Measurements from ENCODE around the gene ZC3H12C.

The ZC3H12C gene

DNA sequence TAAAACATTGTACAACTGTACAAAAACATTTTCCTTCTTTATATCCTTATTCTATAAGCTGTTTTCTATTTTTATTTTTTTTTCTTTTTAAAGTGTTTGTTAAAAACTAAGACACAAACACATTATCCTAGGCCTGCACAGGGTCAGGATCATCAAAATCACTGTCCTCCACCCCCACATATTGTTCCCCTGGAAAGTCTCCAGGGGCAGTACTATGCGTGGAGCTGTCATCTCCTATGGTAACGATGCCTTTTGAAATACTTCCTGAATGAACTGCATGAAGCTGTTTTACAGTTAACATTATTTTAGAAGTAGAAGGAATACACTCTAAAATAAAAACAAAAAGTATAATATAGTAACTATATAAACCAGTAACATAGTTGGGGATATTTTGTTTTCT lies 67.2 kb downstream of the ZC3H12C start:
- DNase-seq, result no peak
- no peaks in the 10 kb centered on the region for H3K4me1 ChIP-seq (ENCODE audit: control insufficient read depth, insufficient read depth, low read length, poor library complexity, severe bottlenecking)
- no peaks in the 10 kb centered on the region for H3K9me3 ChIP-seq (ENCODE audit: control insufficient read depth, low read length)
- no peaks in the 10 kb centered on the region for H3K27me3 ChIP-seq (replicated peaks; ENCODE audit: control insufficient read depth, insufficient read depth, low read length, poor library complexity, severe bottlenecking)
- H3K36me3 ChIP-seq (ENCODE audit: control insufficient read depth, insufficient read depth, low read length), result no peaks in the 10 kb centered on the region
- H3K27ac ChIP-seq (ENCODE audit: insufficient read depth, low read length, poor library complexity, severe bottlenecking), result no peak overlapping the region
- H3K4me3 ChIP-seq (ENCODE audit: insufficient read depth, low read depth, low read length, poor library complexity, severe bottlenecking), result no peak overlapping the region

DNA sequence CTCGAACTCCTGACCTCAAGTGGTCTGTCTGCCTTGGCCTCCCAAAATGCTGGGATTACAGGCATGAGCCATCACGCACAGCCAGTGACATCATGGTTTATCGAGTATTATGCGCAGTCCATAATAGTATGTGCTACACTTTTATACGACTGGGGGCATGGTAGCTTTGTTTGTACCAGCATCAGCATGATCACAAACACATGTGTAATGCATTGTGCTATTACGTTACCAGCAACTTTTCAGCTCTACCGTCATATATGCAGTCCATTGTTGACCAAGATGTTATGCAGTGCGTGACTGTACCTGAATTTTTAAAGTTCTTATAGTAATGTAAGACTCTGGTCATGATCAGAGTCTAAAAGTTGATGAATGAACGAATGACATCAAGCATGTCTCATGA lies 67.9 kb downstream of the ZC3H12C start:
- Histone ChIP-seq H3K4me1 (ENCODE audit: control insufficient read depth, insufficient read depth, low read length, poor library complexity, severe bottlenecking) (no peaks in the 10 kb centered on the region), H3K4me3 (ENCODE audit: insufficient read depth, low read depth, low read length, poor library complexity, severe bottlenecking) (no peak overlapping the region), H3K36me3 (ENCODE audit: control insufficient read depth, insufficient read depth, low read length) (no peaks in the 10 kb centered on the region), H3K9me3 (ENCODE audit: control insufficient read depth, low read length) (no peaks in the 10 kb centered on the region), H3K27me3 (replicated peaks; ENCODE audit: control insufficient read depth, insufficient read depth, low read length, poor library complexity, severe bottlenecking) (no peaks in the 10 kb centered on the region), H3K27ac (ENCODE audit: insufficient read depth, low read length, poor library complexity, severe bottlenecking) (no peak overlapping the region)
- DNase-seq, result no peak

DNA sequence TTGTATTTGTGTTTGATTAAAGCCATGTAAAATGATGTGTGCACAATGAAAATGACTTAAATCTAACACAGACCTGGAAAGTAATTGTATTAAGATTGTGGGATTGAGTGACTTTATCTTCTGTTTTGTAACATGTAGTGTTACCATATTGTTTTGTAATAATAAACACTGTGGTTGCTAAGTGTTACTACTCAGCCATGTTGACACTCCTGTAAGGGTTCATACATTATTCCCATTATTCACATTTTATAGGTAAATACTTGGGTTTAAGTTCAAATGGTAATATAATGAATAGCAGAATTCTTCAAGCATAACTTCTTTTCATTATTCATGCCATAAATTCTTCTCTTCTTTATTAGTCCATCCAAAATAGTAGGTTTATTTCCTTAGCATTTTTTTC lies 69.0 kb downstream of the ZC3H12C start:
- no peaks in the 10 kb centered on the region for H3K27me3 ChIP-seq (replicated peaks; ENCODE audit: control insufficient read depth, insufficient read depth, low read length, poor library complexity, severe bottlenecking)
- DNase-seq, result no peak
- H3K9me3 ChIP-seq (ENCODE audit: control insufficient read depth, low read length), result no peaks in the 10 kb centered on the region
- no peaks in the 10 kb centered on the region for H3K4me1 ChIP-seq (ENCODE audit: control insufficient read depth, insufficient read depth, low read length, poor library complexity, severe bottlenecking)
- H3K36me3 ChIP-seq (ENCODE audit: control insufficient read depth, insufficient read depth, low read length), result no peaks in the 10 kb centered on the region
- no peak overlapping the region for H3K27ac ChIP-seq (ENCODE audit: insufficient read depth, low read length, poor library complexity, severe bottlenecking)
- no peak overlapping the region for H3K4me3 ChIP-seq (ENCODE audit: insufficient read depth, low read depth, low read length, poor library complexity, severe bottlenecking)

DNA sequence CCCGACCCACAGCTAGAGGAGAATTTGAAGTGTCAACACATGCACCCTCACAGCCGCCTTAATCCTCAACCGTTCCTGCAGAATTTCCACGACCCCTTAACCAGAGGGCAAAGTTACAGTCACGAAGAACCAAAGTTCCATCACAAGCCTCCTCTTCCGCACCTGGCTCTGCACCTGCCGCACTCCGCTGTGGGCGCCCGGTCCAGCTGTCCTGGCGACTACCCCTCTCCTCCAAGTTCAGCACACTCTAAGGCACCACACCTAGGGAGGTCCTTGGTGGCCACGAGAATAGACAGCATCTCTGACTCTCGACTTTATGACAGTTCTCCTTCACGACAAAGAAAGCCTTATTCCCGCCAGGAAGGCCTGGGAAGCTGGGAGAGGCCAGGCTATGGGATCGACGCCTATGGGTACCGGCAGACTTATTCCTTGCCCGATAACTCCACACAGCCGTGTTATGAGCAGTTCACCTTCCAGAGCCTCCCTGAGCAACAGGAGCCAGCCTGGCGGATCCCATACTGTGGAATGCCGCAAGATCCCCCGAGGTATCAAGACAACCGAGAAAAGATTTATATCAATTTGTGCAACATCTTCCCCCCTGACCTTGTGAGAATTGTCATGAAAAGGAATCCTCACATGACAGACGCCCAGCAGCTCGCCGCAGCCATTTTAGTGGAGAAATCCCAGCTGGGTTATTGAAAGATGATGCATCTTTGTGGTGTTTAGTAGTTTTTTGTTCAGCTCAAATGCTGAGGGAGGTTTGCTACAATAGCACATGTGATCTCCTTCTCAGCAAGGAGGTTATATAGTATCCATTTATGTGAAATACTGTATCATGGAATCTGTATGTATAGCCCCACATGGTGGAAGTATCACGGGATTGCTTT lies 72.1 kb downstream of the ZC3H12C start:
- H3K9me3 ChIP-seq (ENCODE audit: control insufficient read depth, low read length), result no peaks in the 10 kb centered on the region
- no peaks in the 10 kb centered on the region for H3K27me3 ChIP-seq (replicated peaks; ENCODE audit: control insufficient read depth, insufficient read depth, low read length, poor library complexity, severe bottlenecking)
- no peak overlapping the region for H3K4me3 ChIP-seq (ENCODE audit: insufficient read depth, low read depth, low read length, poor library complexity, severe bottlenecking)
- no peak overlapping the region for H3K27ac ChIP-seq (ENCODE audit: insufficient read depth, low read length, poor library complexity, severe bottlenecking)
- no peak for DNase-seq
- no peaks in the 10 kb centered on the region for H3K4me1 ChIP-seq (ENCODE audit: control insufficient read depth, insufficient read depth, low read length, poor library complexity, severe bottlenecking)
- no peaks in the 10 kb centered on the region for H3K36me3 ChIP-seq (ENCODE audit: control insufficient read depth, insufficient read depth, low read length)

DNA sequence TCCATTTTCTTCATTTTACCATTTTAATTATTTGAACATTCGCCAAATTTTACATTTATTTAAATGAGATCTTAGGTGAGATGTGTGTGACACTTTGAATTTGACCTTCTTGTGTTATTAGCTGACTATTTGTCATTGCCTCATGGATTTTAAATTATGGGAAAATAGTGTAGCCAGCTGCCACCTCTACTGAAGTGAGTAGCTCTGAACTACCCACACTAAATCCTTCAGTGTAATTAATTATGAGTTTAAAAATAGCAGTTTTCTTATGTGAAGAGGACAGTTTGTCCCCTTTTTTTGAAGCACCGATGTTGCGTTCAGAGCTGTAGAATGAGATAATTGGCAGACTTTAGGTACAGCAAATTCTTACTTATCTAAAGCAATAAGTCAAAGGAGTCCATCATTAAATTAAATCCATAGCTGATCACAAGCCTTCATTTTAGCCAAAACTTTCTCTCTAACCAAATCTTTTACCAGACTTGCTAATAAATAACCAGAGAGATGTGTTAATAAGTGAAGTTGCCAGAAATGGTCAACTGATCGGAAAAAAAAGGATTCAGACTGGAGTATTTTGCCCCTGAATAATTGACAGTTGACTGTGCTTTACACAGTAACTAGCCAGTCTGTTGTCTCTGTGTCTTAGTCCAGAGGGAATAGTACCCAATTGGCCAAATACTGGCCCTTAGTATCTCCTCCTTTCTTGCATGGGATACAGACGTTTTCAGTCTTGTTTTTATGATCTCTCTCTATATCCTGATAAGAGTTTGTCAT lies 75.0 kb downstream of the ZC3H12C start:
- no peak overlapping the region for H3K4me3 ChIP-seq (ENCODE audit: insufficient read depth, low read depth, low read length, poor library complexity, severe bottlenecking)
- no peaks in the 10 kb centered on the region for H3K27me3 ChIP-seq (replicated peaks; ENCODE audit: control insufficient read depth, insufficient read depth, low read length, poor library complexity, severe bottlenecking)
- no peaks in the 10 kb centered on the region for H3K9me3 ChIP-seq (ENCODE audit: control insufficient read depth, low read length)
- DNase-seq, result no peak
- H3K27ac ChIP-seq (ENCODE audit: insufficient read depth, low read length, poor library complexity, severe bottlenecking), result no peak overlapping the region
- H3K36me3 ChIP-seq (ENCODE audit: control insufficient read depth, insufficient read depth, low read length), result no peaks in the 10 kb centered on the region
- no peaks in the 10 kb centered on the region for H3K4me1 ChIP-seq (ENCODE audit: control insufficient read depth, insufficient read depth, low read length, poor library complexity, severe bottlenecking)

GRCh38 chr11:110169738-110170137 lies 76.5 kb downstream of the ZC3H12C start:
- H3K9me3 ChIP-seq (ENCODE audit: control insufficient read depth, low read length), result no peaks in the 10 kb centered on the region
- no peak overlapping the region for H3K27ac ChIP-seq (ENCODE audit: insufficient read depth, low read length, poor library complexity, severe bottlenecking)
- H3K36me3 ChIP-seq (ENCODE audit: control insufficient read depth, insufficient read depth, low read length), result no peaks in the 10 kb centered on the region
- H3K27me3 ChIP-seq (replicated peaks; ENCODE audit: control insufficient read depth, insufficient read depth, low read length, poor library complexity, severe bottlenecking), result no peaks in the 10 kb centered on the region
- H3K4me3 ChIP-seq (ENCODE audit: insufficient read depth, low read depth, low read length, poor library complexity, severe bottlenecking), result no peak overlapping the region
- H3K4me1 ChIP-seq (ENCODE audit: control insufficient read depth, insufficient read depth, low read length, poor library complexity, severe bottlenecking), result peaks cover 3% of the 10 kb centered on the region
- DNase-seq, result no peak

- H3K9me3 ChIP-seq (ENCODE audit: control insufficient read depth, low read length), result no peaks in the 10 kb centered on the region
- no peak overlapping the region for H3K4me3 ChIP-seq (ENCODE audit: insufficient read depth, low read depth, low read length, poor library complexity, severe bottlenecking)
- H3K27me3 ChIP-seq (replicated peaks; ENCODE audit: control insufficient read depth, insufficient read depth, low read length, poor library complexity, severe bottlenecking), result no peaks in the 10 kb centered on the region
- DNase-seq, result no peak
- no peaks in the 10 kb centered on the region for H3K36me3 ChIP-seq (ENCODE audit: control insufficient read depth, insufficient read depth, low read length)
- no peak overlapping the region for H3K27ac ChIP-seq (ENCODE audit: insufficient read depth, low read length, poor library complexity, severe bottlenecking)
- peaks cover 3% of the 10 kb centered on the region for H3K4me1 ChIP-seq (ENCODE audit: control insufficient read depth, insufficient read depth, low read length, poor library complexity, severe bottlenecking)
These were observed 79.4 kb downstream of the ZC3H12C start for GRCh38 chr11:110172468-110173065.

DNA sequence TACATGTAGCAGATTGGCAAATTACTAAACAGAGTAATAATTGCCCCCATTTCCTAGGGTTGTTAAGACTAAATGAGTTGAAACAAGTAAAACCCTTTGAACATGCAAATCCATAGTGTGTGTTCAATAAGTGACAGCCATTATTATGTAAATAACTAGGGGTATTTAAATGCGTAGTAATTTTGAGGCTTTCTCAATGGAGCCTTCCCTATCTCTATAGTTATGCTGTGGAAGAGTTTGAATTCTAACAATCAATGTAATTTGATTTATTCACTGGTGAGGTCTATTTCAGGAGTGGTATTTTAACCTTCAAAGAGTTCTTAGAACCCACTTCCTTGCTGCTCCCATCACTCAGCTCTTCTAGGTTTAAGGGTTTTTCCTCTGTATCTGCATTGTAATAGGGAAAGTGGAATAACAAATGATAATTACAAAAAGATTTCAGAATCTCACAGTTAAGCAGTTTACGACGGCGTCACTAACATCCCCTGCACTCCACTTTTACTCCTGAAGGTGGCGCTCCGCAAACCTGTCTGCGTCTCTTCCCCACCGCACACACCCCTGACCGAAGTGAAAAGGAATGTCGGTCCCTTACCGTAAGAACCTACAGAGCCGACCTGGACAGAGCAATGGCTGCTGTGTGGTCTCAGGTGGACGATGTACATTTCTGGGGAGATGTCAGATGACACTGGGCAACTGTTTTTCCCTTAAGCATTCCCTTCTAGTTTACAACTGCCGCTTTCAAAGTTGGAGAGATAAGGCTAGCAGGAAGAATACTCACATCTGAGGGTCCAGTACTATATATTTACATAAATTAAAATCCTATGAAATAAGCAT lies 80.8 kb downstream of the ZC3H12C start:
- no peaks in the 10 kb centered on the region for H3K27me3 ChIP-seq (replicated peaks; ENCODE audit: control insufficient read depth, insufficient read depth, low read length, poor library complexity, severe bottlenecking)
- no peaks in the 10 kb centered on the region for H3K9me3 ChIP-seq (ENCODE audit: control insufficient read depth, low read length)
- H3K4me1 ChIP-seq (ENCODE audit: control insufficient read depth, insufficient read depth, low read length, poor library complexity, severe bottlenecking), result peaks cover 3% of the 10 kb centered on the region
- no peaks in the 10 kb centered on the region for H3K36me3 ChIP-seq (ENCODE audit: control insufficient read depth, insufficient read depth, low read length)
- no peak overlapping the region for H3K27ac ChIP-seq (ENCODE audit: insufficient read depth, low read length, poor library complexity, severe bottlenecking)
- peak in 2 of 3 donors; percentile 6 to 35 for DNase-seq
- H3K4me3 ChIP-seq (ENCODE audit: insufficient read depth, low read depth, low read length, poor library complexity, severe bottlenecking), result no peak overlapping the region

GRCh38 chr11:110174645-110175310 lies 81.6 kb downstream of the ZC3H12C start:
- H3K4me3 ChIP-seq (ENCODE audit: insufficient read depth, low read depth, low read length, poor library complexity, severe bottlenecking), result no peak overlapping the region
- H3K9me3 ChIP-seq (ENCODE audit: control insufficient read depth, low read length), result no peaks in the 10 kb centered on the region
- DNase-seq, result no peak
- peaks cover 3% of the 10 kb centered on the region for H3K4me1 ChIP-seq (ENCODE audit: control insufficient read depth, insufficient read depth, low read length, poor library complexity, severe bottlenecking)
- no peaks in the 10 kb centered on the region for H3K27me3 ChIP-seq (replicated peaks; ENCODE audit: control insufficient read depth, insufficient read depth, low read length, poor library complexity, severe bottlenecking)
- H3K36me3 ChIP-seq (ENCODE audit: control insufficient read depth, insufficient read depth, low read length), result no peaks in the 10 kb centered on the region
- H3K27ac ChIP-seq (ENCODE audit: insufficient read depth, low read length, poor library complexity, severe bottlenecking), result no peak overlapping the region

Measured in effector memory CD4-positive, alpha-beta T cell (primary cell).